Measurements from ENCODE around the gene PIK3R5.

PIK3R5 gene

DNA sequence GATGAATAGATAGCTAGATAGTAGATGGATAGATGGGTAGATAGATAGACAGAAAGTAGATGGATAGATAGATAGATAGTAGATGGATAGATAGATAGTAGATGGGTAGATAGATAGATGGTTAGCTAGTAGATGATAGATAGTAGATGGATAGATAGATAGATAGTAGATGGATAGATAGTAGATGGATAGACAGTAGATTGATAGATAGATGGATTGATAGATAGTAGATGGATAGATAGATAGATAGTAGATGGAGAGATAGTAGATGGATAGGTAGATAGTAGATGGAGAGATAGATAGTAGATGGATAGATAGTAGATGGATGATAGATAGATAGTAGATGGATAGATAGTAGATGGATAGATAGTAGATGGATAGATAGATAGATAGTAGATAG lies 40.4 kb downstream of the PIK3R5 start:
- Mint-ChIP-seq H3K4me1 (peaks cover 29% of the 10 kb centered on the region), H3K9me3 (no peaks in the 10 kb centered on the region), H3K4me3 (no peak overlapping the region), H3K27ac (ENCODE audit: low read depth) (no peak overlapping the region), H3K27me3 (no peaks in the 10 kb centered on the region), H3K36me3 (ENCODE audit: insufficient read depth) (peaks cover 10% of the 10 kb centered on the region)
- DNase-seq (ENCODE audit: low spot score in 2 of 2) (no peak), ATAC-seq (replicated peaks; ENCODE audit: extremely low read depth, poor library complexity, severe bottlenecking) (no peak)

DNA sequence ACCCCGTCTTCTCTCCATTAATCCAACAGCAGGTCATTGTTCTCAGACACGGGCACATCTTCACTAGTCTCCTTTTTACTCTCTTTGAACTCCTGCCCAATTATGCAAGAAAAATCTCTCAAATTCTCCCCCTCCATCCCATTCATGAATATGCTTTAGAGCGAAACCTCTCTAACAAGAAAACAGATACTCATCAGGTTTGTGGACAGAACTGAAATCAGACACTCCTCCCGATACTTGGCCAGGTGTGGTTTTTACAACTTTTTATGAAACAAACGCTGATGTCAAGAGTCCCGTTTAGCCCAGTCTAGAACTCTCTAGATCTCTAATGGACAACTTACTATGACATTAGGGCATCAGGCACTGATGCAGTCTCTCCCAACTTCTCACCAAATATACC lies 40.9 kb downstream of the PIK3R5 start:
- ATAC-seq (replicated peaks; ENCODE audit: extremely low read depth, poor library complexity, severe bottlenecking) (no peak), DNase-seq (ENCODE audit: low spot score in 2 of 2) (no peak)
- no peak overlapping the region for H3K27ac Mint-ChIP-seq (ENCODE audit: low read depth)
- H3K9me3 Mint-ChIP-seq: no peaks in the 10 kb centered on the region
- H3K27me3 Mint-ChIP-seq: no peaks in the 10 kb centered on the region
- H3K4me1 Mint-ChIP-seq: peaks cover 28% of the 10 kb centered on the region
- peaks cover 10% of the 10 kb centered on the region for H3K36me3 Mint-ChIP-seq (ENCODE audit: insufficient read depth)
- H3K4me3 Mint-ChIP-seq: no peak overlapping the region

GRCh38 chr17:8923762-8924161 lies 41.7 kb downstream of the PIK3R5 start:
- Mint-ChIP-seq H3K9me3 (no peaks in the 10 kb centered on the region), H3K36me3 (ENCODE audit: insufficient read depth) (peaks cover 10% of the 10 kb centered on the region), H3K4me3 (no peak overlapping the region), H3K4me1 (peaks cover 30% of the 10 kb centered on the region), H3K27ac (ENCODE audit: low read depth) (no peak overlapping the region), H3K27me3 (no peaks in the 10 kb centered on the region)
- no peak for ATAC-seq (replicated peaks; ENCODE audit: extremely low read depth, poor library complexity, severe bottlenecking)
- no peak for DNase-seq (ENCODE audit: low spot score in 2 of 2)

DNA sequence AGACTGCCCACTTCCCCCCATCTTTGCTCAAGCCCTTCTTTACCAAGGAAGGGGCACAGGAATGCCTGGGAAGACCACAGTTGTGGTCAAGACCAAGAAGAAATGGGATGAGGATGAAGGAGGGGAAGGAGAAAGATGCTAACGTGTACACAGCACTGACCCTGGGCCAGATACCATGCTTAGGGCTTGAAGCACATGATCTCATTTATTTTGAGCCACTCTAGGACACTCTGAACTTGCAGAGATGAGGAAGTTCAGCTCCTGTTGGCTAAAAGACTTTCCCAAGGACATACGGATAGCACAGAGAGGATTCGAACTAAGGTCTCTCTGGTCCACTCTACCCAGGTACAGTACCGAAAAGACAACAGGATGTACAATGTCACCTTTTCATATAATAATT lies 42.6 kb downstream of the PIK3R5 start:
- peaks cover 9% of the 10 kb centered on the region for H3K36me3 Mint-ChIP-seq (ENCODE audit: insufficient read depth)
- DNase-seq (ENCODE audit: low spot score in 2 of 2): no peak
- H3K27ac Mint-ChIP-seq (ENCODE audit: low read depth): peak overlapping the region; percentile 72
- H3K27me3 Mint-ChIP-seq: no peaks in the 10 kb centered on the region
- H3K4me3 Mint-ChIP-seq: no peak overlapping the region
- H3K9me3 Mint-ChIP-seq: no peaks in the 10 kb centered on the region
- no peak for ATAC-seq (replicated peaks; ENCODE audit: extremely low read depth, poor library complexity, severe bottlenecking)
- H3K4me1 Mint-ChIP-seq: peaks cover 28% of the 10 kb centered on the region

DNA sequence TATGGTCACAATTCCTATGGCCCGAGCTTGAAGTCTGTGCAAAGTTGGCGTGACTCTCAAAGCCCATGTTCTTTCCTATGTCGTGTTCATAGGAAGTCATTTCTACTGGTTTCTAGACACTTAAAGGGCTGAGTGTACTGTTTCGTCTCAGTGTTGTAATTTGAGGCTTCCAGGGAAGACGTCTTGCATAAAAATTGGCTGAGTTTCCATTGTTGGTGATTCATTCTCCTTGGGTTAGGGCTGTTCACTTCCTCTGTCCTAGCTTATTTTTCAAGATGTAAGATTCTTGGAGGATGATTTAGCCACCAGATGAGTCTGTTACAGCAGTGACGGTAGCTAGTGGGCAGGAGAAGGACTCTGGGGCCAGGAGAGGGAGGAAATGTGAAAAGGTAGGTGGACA lies 43.1 kb downstream of the PIK3R5 start:
- no peak for ATAC-seq (replicated peaks; ENCODE audit: extremely low read depth, poor library complexity, severe bottlenecking)
- no peaks in the 10 kb centered on the region for H3K27me3 Mint-ChIP-seq
- peaks cover 31% of the 10 kb centered on the region for H3K4me1 Mint-ChIP-seq
- H3K9me3 Mint-ChIP-seq: no peaks in the 10 kb centered on the region
- no peak overlapping the region for H3K4me3 Mint-ChIP-seq
- peak overlapping the region; percentile 72 for H3K27ac Mint-ChIP-seq (ENCODE audit: low read depth)
- H3K36me3 Mint-ChIP-seq (ENCODE audit: insufficient read depth): peaks cover 9% of the 10 kb centered on the region
- DNase-seq (ENCODE audit: low spot score in 2 of 2): no peak

DNA sequence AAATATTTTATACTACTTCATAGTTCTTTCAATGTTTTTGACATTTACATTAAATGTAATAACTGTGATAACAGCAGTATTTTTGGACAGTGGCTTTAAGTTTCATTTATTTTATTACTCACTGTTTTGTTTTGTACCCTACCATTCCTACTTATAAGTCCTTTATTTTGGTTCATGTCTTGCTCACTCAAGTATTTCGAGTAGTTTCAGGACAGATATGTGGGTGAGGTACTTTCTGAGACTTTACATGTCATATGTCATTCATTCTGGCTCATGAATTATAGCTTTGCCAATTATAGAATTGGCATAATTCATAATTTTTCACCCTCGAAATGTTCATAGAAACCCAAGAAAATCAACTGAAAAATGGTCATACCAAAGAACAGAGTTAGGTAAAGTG lies 44.4 kb downstream of the PIK3R5 start:
- Mint-ChIP-seq H3K36me3 (ENCODE audit: insufficient read depth) (peaks cover 11% of the 10 kb centered on the region), H3K27me3 (no peaks in the 10 kb centered on the region), H3K9me3 (no peaks in the 10 kb centered on the region), H3K27ac (ENCODE audit: low read depth) (no peak overlapping the region), H3K4me1 (peaks cover 41% of the 10 kb centered on the region), H3K4me3 (no peak overlapping the region)
- DNase-seq (ENCODE audit: low spot score in 2 of 2) (no peak), ATAC-seq (replicated peaks; ENCODE audit: extremely low read depth, poor library complexity, severe bottlenecking) (no peak)

DNA sequence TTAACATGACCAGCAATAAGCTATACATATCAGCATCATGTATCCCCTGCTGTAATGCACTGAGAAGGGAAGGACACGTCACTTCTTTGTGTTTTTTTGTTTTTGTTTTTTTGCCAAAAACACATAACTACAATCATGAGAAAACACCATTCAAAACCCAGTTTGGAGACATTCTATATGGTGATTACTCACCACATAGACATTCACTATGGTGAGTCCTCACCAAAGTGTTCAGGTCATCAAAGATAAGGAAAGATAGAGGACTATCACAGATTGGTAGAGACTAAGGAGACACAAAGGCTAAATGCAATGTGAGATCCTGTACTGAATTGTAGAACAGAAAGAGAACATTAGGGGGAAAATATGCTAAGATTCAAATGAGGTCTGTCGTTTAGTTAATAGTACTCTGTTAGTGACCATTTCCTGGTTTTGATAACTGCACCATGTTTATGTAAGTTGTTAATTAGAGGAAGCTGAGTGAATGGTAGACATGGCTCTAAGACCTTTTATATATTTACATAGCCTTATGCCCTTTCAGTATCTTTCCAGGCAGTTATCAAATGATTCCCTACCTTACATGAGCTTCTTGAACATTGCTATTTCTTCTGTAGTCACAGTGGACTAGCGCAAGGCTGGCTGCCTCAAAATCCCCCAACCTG lies 46.6 kb downstream of the PIK3R5 start:
- peaks cover 58% of the 10 kb centered on the region for H3K4me1 Mint-ChIP-seq

DNA sequence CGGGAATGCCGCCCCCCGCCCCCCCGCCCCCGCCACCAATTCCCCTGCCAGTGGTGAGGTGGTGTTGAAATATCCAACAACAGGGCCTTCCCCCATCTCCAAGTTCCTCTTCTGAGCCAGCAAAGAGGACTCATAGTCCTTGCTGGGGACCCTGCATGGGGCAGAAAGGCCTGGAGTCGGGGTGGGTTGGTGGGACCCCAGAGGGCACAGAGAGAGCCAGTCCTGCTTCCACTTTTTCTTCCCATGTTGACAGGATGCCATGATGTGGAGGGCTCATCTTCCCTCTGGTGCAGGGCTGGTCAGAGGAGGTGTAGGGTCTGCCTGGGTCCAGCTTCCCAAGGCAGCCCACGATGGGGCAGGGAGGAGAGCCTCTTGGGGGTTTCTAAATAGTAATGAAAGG lies 49.0 kb downstream of the PIK3R5 start:
- Mint-ChIP-seq H3K4me1 (peaks cover 65% of the 10 kb centered on the region), H3K27ac (ENCODE audit: low read depth) (peak overlapping the region; percentile 84), H3K36me3 (ENCODE audit: insufficient read depth) (peaks cover 13% of the 10 kb centered on the region), H3K27me3 (no peaks in the 10 kb centered on the region), H3K9me3 (no peaks in the 10 kb centered on the region), H3K4me3 (no peak overlapping the region)
- ATAC-seq (replicated peaks; ENCODE audit: extremely low read depth, poor library complexity, severe bottlenecking) (no peak), DNase-seq (ENCODE audit: low spot score in 2 of 2) (no peak)

More for the DNA sequence above, 46.6 kb downstream of the PIK3R5 start:
- Mint-ChIP-seq H3K9me3 (no peaks in the 10 kb centered on the region), H3K36me3 (ENCODE audit: insufficient read depth) (peaks cover 8% of the 10 kb centered on the region), H3K27ac (ENCODE audit: low read depth) (no peak overlapping the region), H3K27me3 (no peaks in the 10 kb centered on the region), H3K4me3 (no peak overlapping the region)
- DNase-seq (ENCODE audit: low spot score in 2 of 2) (no peak), ATAC-seq (replicated peaks; ENCODE audit: extremely low read depth, poor library complexity, severe bottlenecking) (no peak)

DNA sequence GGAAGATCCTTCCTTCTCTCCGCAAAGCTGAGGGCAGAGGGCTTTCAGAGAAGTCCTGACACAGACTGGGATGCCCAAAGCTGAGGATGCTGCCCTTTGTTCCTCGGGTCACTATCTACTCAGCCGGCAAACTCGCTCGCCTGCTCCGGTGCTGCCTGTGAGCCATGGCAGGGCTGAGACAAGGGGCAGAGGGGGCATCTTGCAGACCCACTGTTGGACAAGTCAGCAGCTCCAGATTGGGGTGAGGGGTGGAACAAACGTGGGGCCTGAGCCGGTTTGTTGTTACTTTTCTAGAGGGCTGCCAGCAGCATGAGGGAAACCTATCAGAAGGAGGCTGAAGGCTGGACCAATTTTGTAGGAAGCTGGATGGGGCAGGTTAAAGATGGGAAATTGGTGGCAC lies 51.0 kb downstream of the PIK3R5 start:
- Mint-ChIP-seq H3K4me1 (peaks cover 67% of the 10 kb centered on the region), H3K27me3 (no peaks in the 10 kb centered on the region), H3K36me3 (ENCODE audit: insufficient read depth) (peaks cover 16% of the 10 kb centered on the region), H3K9me3 (no peaks in the 10 kb centered on the region), H3K4me3 (no peak overlapping the region), H3K27ac (ENCODE audit: low read depth) (peak overlapping the region; percentile 84)
- ATAC-seq (replicated peaks; ENCODE audit: extremely low read depth, poor library complexity, severe bottlenecking) (no peak), DNase-seq (ENCODE audit: low spot score in 2 of 2) (no peak)

- Mint-ChIP-seq H3K9me3 (no peaks in the 10 kb centered on the region), H3K4me3 (no peak overlapping the region), H3K4me1 (peaks cover 62% of the 10 kb centered on the region), H3K27ac (ENCODE audit: low read depth) (peak overlapping the region; percentile 84), H3K36me3 (ENCODE audit: insufficient read depth) (peaks cover 19% of the 10 kb centered on the region), H3K27me3 (no peaks in the 10 kb centered on the region)
- DNase-seq (ENCODE audit: low spot score in 2 of 2): no peak
- no peak for ATAC-seq (replicated peaks; ENCODE audit: extremely low read depth, poor library complexity, severe bottlenecking)
Measured at GRCh38 chr17:8913879-8914278, 51.6 kb downstream of the PIK3R5 start.

DNA sequence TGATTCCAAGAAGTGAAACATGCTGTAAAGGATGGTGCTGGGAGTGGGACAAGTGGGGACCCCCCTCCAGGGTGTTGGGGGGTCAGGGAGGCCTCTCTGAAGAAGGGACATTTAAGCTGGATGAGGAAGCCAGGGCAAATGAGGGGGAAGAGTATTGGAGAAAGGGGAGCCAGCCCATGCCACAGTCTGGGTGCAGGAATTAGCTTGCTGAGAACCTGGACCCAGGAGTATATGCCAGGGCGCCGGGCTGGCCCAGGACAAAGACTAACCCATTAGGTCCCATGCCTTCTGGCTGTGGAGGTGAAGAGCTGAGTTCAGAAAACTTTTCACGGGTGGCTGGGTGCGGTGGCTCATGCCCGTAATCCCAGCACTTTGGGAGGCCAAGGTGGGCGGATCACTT lies 52.4 kb downstream of the PIK3R5 start:
- Mint-ChIP-seq H3K4me1 (peaks cover 63% of the 10 kb centered on the region), H3K36me3 (ENCODE audit: insufficient read depth) (peaks cover 23% of the 10 kb centered on the region), H3K27ac (ENCODE audit: low read depth) (peak overlapping the region; percentile 47), H3K9me3 (no peaks in the 10 kb centered on the region), H3K27me3 (no peaks in the 10 kb centered on the region), H3K4me3 (no peak overlapping the region)
- no peak for DNase-seq (ENCODE audit: low spot score in 2 of 2)
- no peak for ATAC-seq (replicated peaks; ENCODE audit: extremely low read depth, poor library complexity, severe bottlenecking)

DNA sequence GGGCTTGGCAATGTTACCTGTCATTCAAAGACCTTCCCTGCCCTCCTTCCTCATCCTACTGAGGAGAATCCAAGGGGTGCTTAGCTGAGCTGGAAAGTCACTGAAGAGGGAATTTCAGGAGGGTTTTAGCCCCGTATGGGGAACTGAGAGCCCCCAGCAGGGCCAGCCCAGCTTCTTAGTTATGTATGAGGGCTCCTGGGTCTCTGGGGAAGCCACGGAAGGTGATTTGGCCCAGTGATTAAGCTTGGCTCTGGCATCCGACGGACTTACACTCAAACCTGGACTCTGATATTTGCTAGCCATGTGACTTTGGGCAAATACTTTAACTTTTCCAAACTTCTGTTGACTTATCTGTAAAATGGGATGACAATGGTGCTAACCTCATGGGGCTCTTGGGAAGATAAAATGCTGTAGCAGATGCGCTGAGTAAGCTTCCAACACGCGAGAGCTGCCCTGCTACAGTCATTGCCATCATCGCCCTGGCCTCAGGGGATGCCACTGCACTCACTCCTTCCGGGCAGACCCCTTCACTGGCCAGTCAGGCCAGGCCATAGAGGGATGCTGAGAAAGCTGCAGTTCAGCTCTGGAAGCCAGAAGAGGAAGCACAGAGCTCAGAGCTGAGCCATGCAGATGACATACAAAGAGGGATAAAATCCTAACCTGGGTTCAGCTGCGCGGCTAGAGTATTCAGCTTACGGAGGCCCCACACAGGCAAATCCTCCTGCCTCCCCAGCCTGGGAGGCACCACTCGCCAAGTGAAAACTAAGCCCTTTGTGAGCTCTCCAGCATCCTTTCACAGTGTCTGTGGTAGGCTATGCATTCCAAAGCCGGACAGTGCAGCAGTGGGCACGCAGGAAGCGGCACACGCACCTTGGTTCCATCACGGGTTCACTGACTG lies 53.2 kb downstream of the PIK3R5 start:
- no peaks in the 10 kb centered on the region for H3K9me3 Mint-ChIP-seq
- no peak for DNase-seq (ENCODE audit: low spot score in 2 of 2)
- H3K4me3 Mint-ChIP-seq: no peak overlapping the region

More for the DNA sequence above, 53.2 kb downstream of the PIK3R5 start:
- no peak for ATAC-seq (replicated peaks; ENCODE audit: extremely low read depth, poor library complexity, severe bottlenecking)
- peaks cover 30% of the 10 kb centered on the region for H3K36me3 Mint-ChIP-seq (ENCODE audit: insufficient read depth)
- H3K27ac Mint-ChIP-seq (ENCODE audit: low read depth): peak overlapping the region; percentile 91
- peaks cover 60% of the 10 kb centered on the region for H3K4me1 Mint-ChIP-seq
- H3K27me3 Mint-ChIP-seq: no peaks in the 10 kb centered on the region
